GM21529 (cell line): ENCODE data around the gene ATG7.
"Not testable (repeated sequence)": the region's sequence is repeated elsewhere in the genome, so short reads cannot be mapped to it uniquely, and the experiment has no call there.

Experiments used
- ATAC-seq: cut with Tn5 transposase; IDR thresholded peaks from one replicate; pipeline ENCODE4 v1.9.1; 2021; ENCODE audit not compliant: unreplicated experiment

ATG7 gene

GRCh38 chr3:11385891-11386290 lies 113.7 kb downstream of the ATG7 start:
- ATAC-seq = no peak

DNA sequence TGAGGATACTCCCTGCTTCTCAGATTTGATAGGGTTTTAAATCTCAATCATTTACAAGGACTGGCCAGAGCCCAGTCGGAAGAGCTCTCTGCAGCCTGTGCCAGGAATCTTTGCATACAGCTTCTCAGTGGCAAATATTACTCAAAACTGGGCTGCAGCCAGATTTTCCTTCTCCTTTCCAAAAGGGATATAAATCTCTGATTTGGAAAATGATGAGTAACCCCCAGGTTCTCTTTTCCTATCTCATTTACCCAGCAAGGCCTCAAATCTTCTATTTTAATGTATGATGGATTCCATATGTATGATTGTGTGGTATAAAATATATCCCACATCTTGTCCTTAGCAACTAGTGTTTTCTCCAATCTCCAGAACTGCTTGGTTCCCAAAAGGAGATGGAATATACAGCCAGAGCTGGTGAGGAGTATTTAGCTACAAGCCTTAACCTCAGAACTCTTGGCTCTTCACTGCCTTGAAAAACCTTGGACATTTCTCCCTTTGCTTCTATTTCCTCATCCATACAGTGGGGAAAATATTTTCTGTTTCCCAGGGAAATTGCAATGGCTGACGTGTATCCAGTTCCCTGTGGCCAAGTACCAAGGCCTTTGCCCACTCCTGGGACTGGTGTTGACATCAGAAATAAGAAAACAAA lies 114.4 kb downstream of the ATG7 start:
- no peak for ATAC-seq

- ATAC-seq = no peak
Measured at GRCh38 chr3:11389386-11390268, 117.4 kb downstream of the ATG7 start.

DNA sequence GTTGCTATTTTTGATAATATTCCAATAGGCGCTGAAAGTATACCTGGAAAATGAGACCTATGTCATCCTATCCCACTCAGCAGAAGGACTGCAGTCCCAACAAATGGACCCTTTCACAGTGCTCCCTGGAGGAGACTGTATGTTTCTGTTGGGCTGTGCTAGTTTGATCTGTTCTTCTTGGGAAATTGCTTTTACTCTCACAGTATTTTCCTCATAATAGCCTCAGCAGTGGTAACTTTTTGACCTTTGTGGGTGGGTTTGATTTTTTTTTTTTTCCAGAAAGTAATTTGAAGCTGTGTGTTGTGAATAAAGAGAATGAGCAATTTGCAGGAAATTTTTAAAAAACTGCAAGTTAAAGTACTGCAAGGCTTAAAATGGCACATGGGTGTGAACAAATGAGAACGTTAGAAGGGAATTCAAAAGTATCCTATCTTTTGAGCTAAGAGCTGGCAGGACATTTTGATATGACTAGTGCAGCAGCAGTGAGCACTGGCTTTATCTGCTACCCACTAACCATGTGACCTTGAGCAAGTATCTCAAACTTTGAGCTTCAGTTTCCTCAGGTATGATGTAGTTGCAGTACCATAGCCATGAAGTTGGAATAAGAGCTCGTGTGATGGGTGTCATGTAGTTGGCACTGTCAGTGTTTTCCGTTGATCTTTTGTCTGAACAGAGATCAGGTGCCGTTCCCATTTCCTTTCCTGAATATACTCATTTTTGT lies 118.4 kb downstream of the ATG7 start:
- no peak for ATAC-seq

GRCh38 chr3:11391174-11391879 lies 119.1 kb downstream of the ATG7 start:
- ATAC-seq = no peak

DNA sequence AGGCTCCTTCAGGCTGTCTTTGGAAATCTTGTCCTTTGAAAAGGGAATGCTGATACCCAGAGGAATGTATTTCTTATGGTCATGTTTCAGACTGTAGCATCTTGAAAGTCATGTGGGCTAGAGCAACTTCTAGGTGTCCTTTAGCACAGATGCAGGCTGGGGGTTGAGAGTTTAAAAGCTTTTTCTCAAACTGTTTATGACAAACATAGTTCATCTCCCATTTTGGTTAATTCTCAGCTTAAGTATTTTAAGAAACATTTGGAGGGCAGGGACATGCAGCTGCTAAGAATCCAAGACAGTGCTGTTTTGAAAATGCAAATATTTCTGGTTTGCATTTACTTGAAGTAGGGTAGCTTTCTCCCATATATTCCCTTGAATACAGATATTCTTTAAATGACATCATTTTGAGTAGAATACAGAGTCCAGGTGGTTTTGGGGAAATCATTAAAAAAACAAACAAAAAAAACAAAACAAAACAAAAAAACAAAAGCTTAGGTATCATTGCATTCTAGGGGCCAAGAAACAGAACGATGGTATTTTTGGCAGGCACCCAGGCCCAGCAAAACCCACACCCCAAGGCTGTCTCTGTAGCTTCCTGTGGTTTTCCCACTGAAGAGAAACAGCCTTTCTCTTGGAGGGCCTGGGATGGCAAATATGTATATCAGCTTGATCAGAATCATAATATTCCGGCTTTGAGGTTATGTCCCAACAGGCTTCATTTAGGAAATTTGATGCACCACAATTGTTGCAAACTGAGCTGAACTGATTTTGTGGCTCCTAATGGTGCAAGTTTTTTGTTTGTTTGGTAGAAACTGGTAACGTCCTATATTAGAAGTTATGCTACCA lies 120.0 kb downstream of the ATG7 start:
- no peak for ATAC-seq

GRCh38 chr3:11392860-11393114 lies 120.6 kb downstream of the ATG7 start:
- no peak for ATAC-seq

- ATAC-seq = no peak
Measured at GRCh38 chr3:11393401-11393800, 121.2 kb downstream of the ATG7 start.

DNA sequence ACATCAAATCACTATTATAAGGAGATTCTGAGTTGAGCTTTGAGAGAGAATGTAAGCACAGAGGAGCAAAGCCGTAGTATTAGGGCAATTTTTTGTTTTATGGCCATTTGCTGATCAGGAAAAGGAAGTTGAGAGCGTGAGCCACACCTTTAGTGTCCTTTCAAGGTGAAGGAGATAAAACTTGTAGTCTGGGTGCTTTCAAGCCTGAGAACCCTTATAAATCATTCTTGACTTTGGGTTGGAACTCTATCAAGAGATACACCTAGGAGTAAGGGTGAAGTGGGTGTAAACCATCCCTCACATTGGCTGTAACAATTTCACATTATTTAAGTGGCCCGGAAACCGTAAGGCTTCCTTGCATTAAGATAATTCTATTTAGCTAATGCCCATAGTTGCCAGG lies 122.2 kb downstream of the ATG7 start:
- ATAC-seq = no peak

GRCh38 chr3:11400213-11400612 lies 128.0 kb downstream of the ATG7 start:
- ATAC-seq = no peak

GRCh38 chr3:11401434-11401833 lies 129.2 kb downstream of the ATG7 start:
- ATAC-seq = no peak

GRCh38 chr3:11405323-11405722 lies 133.1 kb downstream of the ATG7 start:
- no peak for ATAC-seq

DNA sequence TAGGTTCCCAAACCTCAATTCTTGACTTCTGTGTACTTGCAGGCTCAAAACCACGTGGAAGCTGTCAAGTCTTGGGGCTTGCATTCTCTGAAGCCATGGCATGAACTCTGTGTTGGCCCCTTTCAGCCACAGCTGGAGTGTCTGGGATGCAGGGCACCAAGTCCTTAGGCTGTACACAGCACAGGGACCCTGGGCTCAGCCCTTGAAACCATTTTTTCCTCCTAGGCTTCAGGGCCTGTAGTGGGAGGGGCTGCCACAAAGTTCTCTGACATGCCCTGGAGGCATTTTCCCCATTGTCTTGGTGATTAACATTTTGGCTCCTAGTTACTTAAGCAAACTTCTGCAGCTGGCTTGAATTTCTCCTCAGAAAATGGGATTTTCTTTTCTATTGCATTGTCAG lies 135.4 kb downstream of the ATG7 start:
- no peak for ATAC-seq

DNA sequence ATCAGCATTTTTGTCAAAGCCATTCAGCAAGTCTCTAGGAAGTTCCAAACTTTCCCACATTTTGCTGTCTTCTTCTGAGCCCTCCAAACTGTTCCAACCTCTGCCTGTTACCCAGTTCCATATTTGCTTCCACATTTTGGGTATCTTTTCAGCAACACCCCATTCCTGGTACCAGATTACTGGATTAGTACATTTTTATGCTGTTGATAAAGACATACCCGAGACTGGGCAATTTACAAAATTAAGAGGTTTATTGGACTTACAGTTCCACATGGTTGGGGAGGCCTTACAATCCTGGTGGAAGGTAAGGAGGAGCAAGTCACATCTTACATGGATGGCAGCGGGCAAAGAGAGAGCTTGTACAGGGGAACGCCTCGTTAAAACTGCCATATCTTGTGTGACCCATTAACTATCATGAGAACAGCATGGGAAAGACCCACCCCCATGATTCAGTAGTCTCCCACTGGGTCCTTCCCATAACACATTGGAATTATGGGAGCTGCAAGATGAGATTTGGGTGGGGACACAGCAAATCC lies 136.2 kb downstream of the ATG7 start:
- ATAC-seq = not testable (repeated sequence)

DNA sequence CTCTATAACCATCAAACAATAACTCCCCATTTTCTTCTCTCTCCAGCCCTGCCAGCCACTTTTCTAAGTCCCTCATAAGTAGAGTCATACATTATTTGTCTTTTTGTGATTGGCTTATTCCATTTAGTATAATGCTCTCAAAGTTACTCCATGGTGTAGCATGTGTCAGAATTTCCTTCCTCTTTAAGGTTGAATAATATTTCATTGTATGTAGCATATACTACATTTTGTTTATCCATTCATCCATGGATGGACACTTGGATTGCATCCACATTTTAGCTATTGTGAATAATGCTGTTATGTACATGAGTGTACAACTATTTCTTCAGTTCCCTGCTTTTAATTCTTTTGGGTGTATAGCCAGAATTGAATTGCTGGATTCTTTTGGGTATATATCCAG lies 138.4 kb downstream of the ATG7 start:
- no peak for ATAC-seq

DNA sequence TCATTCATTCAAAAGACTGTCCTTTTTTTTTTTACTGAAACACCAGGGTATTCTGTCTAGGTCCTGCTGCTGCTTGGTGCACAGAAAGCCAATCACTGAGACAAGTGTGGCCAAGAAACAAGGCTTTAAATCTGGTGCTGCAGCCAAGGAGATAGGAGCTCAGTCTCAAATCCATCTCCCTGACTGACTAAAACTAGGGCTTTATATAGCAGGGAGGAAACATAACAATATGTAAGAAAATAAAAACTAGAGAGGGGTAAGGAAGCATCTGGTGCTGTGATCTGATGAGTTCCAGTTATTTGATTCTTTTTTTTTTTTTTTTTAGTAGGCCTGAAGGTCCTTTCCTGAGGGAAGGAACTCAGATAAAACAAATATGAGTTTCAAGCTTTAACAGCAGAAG lies 139.8 kb downstream of the ATG7 start:
- no peak for ATAC-seq

GRCh38 chr3:11413071-11413470 lies 140.9 kb downstream of the ATG7 start:
- ATAC-seq = no peak

- ATAC-seq = no peak
Measured at GRCh38 chr3:11415099-11415498, 142.9 kb downstream of the ATG7 start.

- no peak for ATAC-seq
Measured at GRCh38 chr3:11420066-11420465, 147.9 kb downstream of the ATG7 start.

DNA sequence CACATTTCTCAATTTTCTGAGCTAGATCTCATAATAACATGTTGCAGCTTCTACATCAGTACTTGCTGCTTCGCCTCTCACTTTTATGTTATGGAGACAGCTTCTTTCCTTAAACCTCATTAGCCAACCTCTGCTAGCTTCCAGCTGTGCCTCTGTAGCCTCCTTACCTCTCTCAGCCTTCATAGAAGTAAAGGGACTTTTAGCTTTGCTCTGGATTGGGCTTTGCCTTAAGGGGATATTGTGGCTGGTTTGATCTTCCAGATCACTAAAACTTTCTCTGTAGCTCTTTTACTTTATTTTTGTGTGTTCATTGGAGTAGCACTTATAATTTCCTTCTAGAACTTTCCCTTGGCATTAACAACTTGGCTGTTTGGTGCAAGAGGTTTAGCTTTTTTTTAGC lies 150.1 kb downstream of the ATG7 start:
- ATAC-seq = no peak
